GM23338 (cell line): ENCODE measurements around the gene B3GALT5. TPM values are rescaled to one million over a fixed set of nuclear protein-coding genes. Genes with fewer than 3 reads are reported as not detected.

Source experiments
- ATAC-seq: fragments of 200-7000 bp; cut with Tn5 transposase; 3 replicates; pipeline ENCODE4 v1.9.1; 2020
- DNase-seq: peaks from one replicate; pipeline ENCODE4 v3.0.0-alpha.2; 2015; ENCODE audit warnings: low spot score
- H2AFZ ChIP-seq: fragments of 200-600 bp; sonication (generic); 2 replicates; pipeline ENCODE4 v1.8.0; 2016; ENCODE audit warnings: antibody characterized with exemption, mild to moderate bottlenecking, moderate library complexity
- H3F3A ChIP-seq: fragments of 200-600 bp; sonication (generic); replicated peaks from 2 replicates; pipeline ENCODE4 v1.8.0; 2017; ENCODE audit warnings: antibody characterized with exemption, mixed run types, low read depth
- H3K27ac ChIP-seq: fragments of 200-600 bp; sonication (generic); 2 replicates; pipeline ENCODE4 v1.6.1; 2016; ENCODE audit warnings: low read depth
- H3K27me3 ChIP-seq: fragments of 200-600 bp; sonication (generic); 2 replicates; pipeline ENCODE4 v1.8.0; 2016; ENCODE audit warnings: mild to moderate bottlenecking, mixed run types, moderate library complexity; ENCODE audit not compliant: insufficient read depth
- H3K36me3 ChIP-seq: fragments of 200-600 bp; sonication (generic); 2 replicates; pipeline ENCODE4 v1.8.0; 2016; ENCODE audit warnings: mild to moderate bottlenecking; ENCODE audit not compliant: insufficient read depth
- H3K4me1 ChIP-seq: fragments of 200-600 bp; sonication (generic); 2 replicates; pipeline ENCODE4 v1.8.0; 2016; ENCODE audit warnings: mild to moderate bottlenecking, moderate library complexity; ENCODE audit not compliant: insufficient read depth
- H3K4me2 ChIP-seq: fragments of 200-600 bp; sonication (generic); 2 replicates; pipeline ENCODE4 v1.7.1; 2017; ENCODE audit warnings: mixed run types
- H3K4me3 ChIP-seq: fragments of 200-600 bp; sonication (generic); 2 replicates; pipeline ENCODE4 v1.6.1; 2016; ENCODE audit warnings: mixed run types
- H3K79me2 ChIP-seq: fragments of 200-600 bp; sonication (generic); replicated peaks from 2 replicates; pipeline ENCODE4 v1.8.0; 2017; ENCODE audit warnings: mild to moderate bottlenecking; ENCODE audit not compliant: insufficient read depth
- H3K9me2 ChIP-seq: fragments of 200-600 bp; sonication (generic); 2 replicates; pipeline ENCODE4 v1.8.0; 2017; ENCODE audit not compliant: insufficient read depth
- H4K20me1 ChIP-seq: fragments of 200-600 bp; sonication (generic); replicated peaks from 2 replicates; pipeline ENCODE4 v1.8.0; 2017; ENCODE audit warnings: mild to moderate bottlenecking; ENCODE audit not compliant: insufficient read depth
- H3K27ac Mint-ChIP-seq: 2 replicates; pipeline ENCODE4 v1.8.0; 2020; ENCODE audit warnings: inconsistent platforms, mild to moderate bottlenecking, moderate library complexity, mixed read lengths
- H3K27me3 Mint-ChIP-seq: 3 replicates; pipeline ENCODE4 v1.8.0; 2022; ENCODE audit warnings: low read depth, mild to moderate bottlenecking, moderate library complexity, mixed read lengths, inconsistent platforms; ENCODE audit not compliant: insufficient read depth, poor library complexity
- H3K36me3 Mint-ChIP-seq: 3 replicates; pipeline ENCODE4 v1.8.0; 2021; ENCODE audit warnings: low read depth, mild to moderate bottlenecking, inconsistent platforms, moderate library complexity, mixed read lengths
- H3K4me1 Mint-ChIP-seq: 3 replicates; pipeline ENCODE4 v1.8.0; 2020; ENCODE audit warnings: mild to moderate bottlenecking, inconsistent platforms, mixed read lengths
- H3K4me3 Mint-ChIP-seq: 3 replicates; pipeline ENCODE4 v1.8.0; 2021; ENCODE audit warnings: moderate library complexity, mild to moderate bottlenecking, inconsistent platforms, mixed read lengths
- H3K9me3 Mint-ChIP-seq: 3 replicates; pipeline ENCODE4 v1.8.0; 2020; ENCODE audit warnings: moderate library complexity, mild to moderate bottlenecking, inconsistent platforms, mixed read lengths
- CREB1 ChIP-seq: fragments of 250-450 bp; sonication (Bioruptor Pico); IDR thresholded peaks from 2 replicates; pipeline ENCODE4 v1.5.0; 2020; ENCODE audit warnings: low read depth, mild to moderate bottlenecking, moderate library complexity
- EZH2 ChIP-seq: fragments of 200-600 bp; sonication (generic); IDR thresholded peaks from one replicate; pipeline ENCODE4 v1.8.0; 2017; ENCODE audit warnings: antibody characterized with exemption, mild to moderate bottlenecking, low read depth; ENCODE audit not compliant: unreplicated experiment
- JUNB ChIP-seq: IDR thresholded peaks from one replicate; pipeline ENCODE4 v1.6.1; 2016; ENCODE audit warnings: antibody characterized with exemption; ENCODE audit not compliant: unreplicated experiment
- NANOG ChIP-seq: IDR thresholded peaks from 2 replicates; pipeline ENCODE4 v1.6.1; 2016; ENCODE audit warnings: antibody characterized with exemption, borderline replicate concordance
- REST ChIP-seq: IDR thresholded peaks from one replicate; pipeline ENCODE4 v1.6.1; 2018; ENCODE audit warnings: antibody characterized with exemption; ENCODE audit not compliant: unreplicated experiment
- STAT1 ChIP-seq: IDR thresholded peaks from one replicate; pipeline ENCODE4 v1.6.1; 2016; ENCODE audit warnings: antibody characterized with exemption; ENCODE audit not compliant: unreplicated experiment
- ZNF114 ChIP-seq: fragments of 250-450 bp; sonication (Bioruptor Pico); IDR thresholded peaks from 2 replicates; pipeline ENCODE4 v1.5.0; 2020; ENCODE audit warnings: mild to moderate bottlenecking, moderate library complexity
- ZNF331 ChIP-seq: fragments of 250-450 bp; sonication (Bioruptor Pico); IDR thresholded peaks from 2 replicates; pipeline ENCODE4 v1.5.0; 2020; ENCODE audit warnings: low read depth, mild to moderate bottlenecking, moderate library complexity
- ZNF462 ChIP-seq: fragments of 250-450 bp; sonication (Bioruptor Pico); IDR thresholded peaks from 2 replicates; pipeline ENCODE4 v1.5.0; 2020; ENCODE audit warnings: mild to moderate bottlenecking, moderate library complexity
- polyA plus RNA-seq: library from polyadenylated mRNA; unstranded; fragments of >200 nt; fragmentation: Nextera tagmentation; extraction: Ambion mirVana; gene quantifications from 2 replicates; pipeline ENCODE4 v1.2.1, GENCODE V29; 2016
- total RNA-seq: library from RNA; depleted of rRNA; stranded (reverse); fragments of >200 nt; shearing (Covaris generic); gene quantifications from 2 replicates; pipeline ENCODE4 v1.2.3, GENCODE V29; 2014
- TF ChIP-seq, protein P1 (sequence below): IDR thresholded peaks from 2 replicates; pipeline ENCODE4 v1.6.1; 2016; ENCODE audit warnings: antibody characterized with exemption
- TF ChIP-seq, protein P2 (sequence below), 2 experiments: fragments of 200-600 bp in 1 of 2; sonication (generic) in 1 of 2; conservative IDR thresholded peaks; 2 replicates each; pipeline versions ENCODE4 v1.5.1 to v1.6.1; 2016 to 2017; ENCODE audit warnings: antibody characterized with exemption in 2 of 2, low read depth in 2 of 2, mild to moderate bottlenecking in 2 of 2, moderate library complexity in 1 of 2

Gene B3GALT5
- total and polyA plus RNA-seq, 2 experiments from 2014 or later, result 6.2 to 37.5 TPM

- no peak for TF ChIP-seq EZH2
- TF ChIP-seq REST, result no peak
- no peak for TF ChIP-seq JUNB
Observed at GRCh38 chr21:39602076-39602689, 10.6 kb upstream of the B3GALT5 start (continued).

DNA sequence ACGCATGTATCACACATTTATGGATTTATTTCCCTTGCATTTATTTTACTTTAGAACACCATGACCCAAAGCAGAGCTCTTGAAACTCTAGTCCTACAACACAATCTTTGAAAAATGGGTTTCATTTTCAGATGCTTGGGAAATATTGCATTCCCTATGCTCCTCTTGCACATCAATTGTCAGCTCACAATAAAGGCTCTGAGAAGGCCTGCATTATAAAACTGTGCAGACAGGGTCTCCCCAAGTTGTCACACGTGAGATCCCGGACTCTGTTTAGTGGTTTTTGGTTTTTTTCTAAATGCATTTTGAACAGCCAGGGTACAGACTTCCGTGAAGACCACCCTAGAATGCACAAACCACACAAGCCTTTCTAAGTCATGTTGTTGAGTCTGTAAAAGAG, 9.9 kb upstream of the B3GALT5 start:
- H3F3A ChIP-seq, result peaks cover 25% of the 10 kb centered on the region; the same call in 1 of the 2 replicates
- H3K4me1 Mint-ChIP-seq, result peaks cover 20% of the 10 kb centered on the region
- TF ChIP-seq ZNF114 (CRISPR knock-in tag) (no peak), JUNB (no peak), STAT1 (no peak), NANOG (no peak), ZNF462 (CRISPR knock-in tag) (no peak), ZNF331 (CRISPR knock-in tag) (no peak), CREB1 (no peak)
- TF ChIP-seq, protein P1, sequence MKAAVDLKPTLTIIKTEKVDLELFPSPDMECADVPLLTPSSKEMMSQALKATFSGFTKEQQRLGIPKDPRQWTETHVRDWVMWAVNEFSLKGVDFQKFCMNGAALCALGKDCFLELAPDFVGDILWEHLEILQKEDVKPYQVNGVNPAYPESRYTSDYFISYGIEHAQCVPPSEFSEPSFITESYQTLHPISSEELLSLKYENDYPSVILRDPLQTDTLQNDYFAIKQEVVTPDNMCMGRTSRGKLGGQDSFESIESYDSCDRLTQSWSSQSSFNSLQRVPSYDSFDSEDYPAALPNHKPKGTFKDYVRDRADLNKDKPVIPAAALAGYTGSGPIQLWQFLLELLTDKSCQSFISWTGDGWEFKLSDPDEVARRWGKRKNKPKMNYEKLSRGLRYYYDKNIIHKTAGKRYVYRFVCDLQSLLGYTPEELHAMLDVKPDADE, result no peak
- TF ChIP-seq, protein P2, sequence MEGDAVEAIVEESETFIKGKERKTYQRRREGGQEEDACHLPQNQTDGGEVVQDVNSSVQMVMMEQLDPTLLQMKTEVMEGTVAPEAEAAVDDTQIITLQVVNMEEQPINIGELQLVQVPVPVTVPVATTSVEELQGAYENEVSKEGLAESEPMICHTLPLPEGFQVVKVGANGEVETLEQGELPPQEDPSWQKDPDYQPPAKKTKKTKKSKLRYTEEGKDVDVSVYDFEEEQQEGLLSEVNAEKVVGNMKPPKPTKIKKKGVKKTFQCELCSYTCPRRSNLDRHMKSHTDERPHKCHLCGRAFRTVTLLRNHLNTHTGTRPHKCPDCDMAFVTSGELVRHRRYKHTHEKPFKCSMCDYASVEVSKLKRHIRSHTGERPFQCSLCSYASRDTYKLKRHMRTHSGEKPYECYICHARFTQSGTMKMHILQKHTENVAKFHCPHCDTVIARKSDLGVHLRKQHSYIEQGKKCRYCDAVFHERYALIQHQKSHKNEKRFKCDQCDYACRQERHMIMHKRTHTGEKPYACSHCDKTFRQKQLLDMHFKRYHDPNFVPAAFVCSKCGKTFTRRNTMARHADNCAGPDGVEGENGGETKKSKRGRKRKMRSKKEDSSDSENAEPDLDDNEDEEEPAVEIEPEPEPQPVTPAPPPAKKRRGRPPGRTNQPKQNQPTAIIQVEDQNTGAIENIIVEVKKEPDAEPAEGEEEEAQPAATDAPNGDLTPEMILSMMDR (conservative IDR thresholded peaks at IDR 0.05; ENCODE audit: low read depth in 2 of 2), result no peak

More for the DNA sequence above, 9.9 kb upstream of the B3GALT5 start:
- Histone ChIP-seq H3K9me2 (no peaks in the 10 kb centered on the region), H3K36me3 (peaks cover 3% of the 10 kb centered on the region; the same call in 1 of the 2 replicates), H3K4me2 (no peak overlapping the region), H3K27ac (no peak overlapping the region), H4K20me1 (no peaks in the 10 kb centered on the region), H2AFZ (no peak overlapping the region), H3K4me3 (no peak overlapping the region), H3K4me1 (peaks cover 3% of the 10 kb centered on the region; the same call in 1 of the 2 replicates), H3K27me3 (no peaks in the 10 kb centered on the region), H3K79me2 (no peaks in the 10 kb centered on the region)
- Mint-ChIP-seq H3K27me3 (no peaks in the 10 kb centered on the region), H3K27ac (no peak overlapping the region), H3K9me3 (peaks cover 4% of the 10 kb centered on the region; the same call in 2 of the 3 replicates), H3K4me3 (no peak overlapping the region), H3K36me3 (peaks cover 64% of the 10 kb centered on the region)
- no peak for ATAC-seq
- DNase-seq, result no peak
